K562 (cell line): ENCODE measurements around the gene TMPRSS9. TPM values are rescaled to one million over a fixed set of nuclear protein-coding genes. Genes with fewer than 3 reads are reported as not detected.

Experiments used
- RBM14 ChIP-seq: fragments of 200-400 bp; formaldehyde crosslinking; IDR thresholded peaks from 2 replicates; pipeline ENCODE4 v1.6.1; 2018; ENCODE audit warnings: low read depth, mild to moderate bottlenecking, low read length, moderate library complexity, borderline replicate concordance; ENCODE audit not compliant: insufficient read depth
- SPI1 ChIP-seq: IDR thresholded peaks from 2 replicates; pipeline ENCODE4 v1.6.1; 2011; ENCODE audit warnings: low read depth, low read length, control low read depth, borderline replicate concordance
- TCF7L2 ChIP-seq: fragments of 150-350 bp; IDR thresholded peaks from 2 replicates; pipeline ENCODE4 v1.6.1; 2016; ENCODE audit warnings: low read depth, mild to moderate bottlenecking, low read length, moderate library complexity
- ZBTB8A ChIP-seq: fragments of 450-650 bp; IDR thresholded peaks from 2 replicates; pipeline ENCODE4 v1.6.1; 2018; ENCODE audit warnings: mild to moderate bottlenecking, moderate library complexity; ENCODE audit not compliant: partially characterized antibody
- ZNF41 ChIP-seq: fragments of 250-450 bp; sonication (Bioruptor Pico); conservative IDR thresholded peaks from 2 replicates; pipeline ENCODE4 v1.4.0; 2020; ENCODE audit warnings: mild to moderate bottlenecking
- polyA plus RNA-seq, 8 experiments: library from polyadenylated mRNA; depleted of rRNA in 4 of 8; stranded (reverse) in 5 of 8; unstranded in 3 of 8; fragments of >200 nt; fragmentation: Nextera tagmentation in 2 of 8; fragmentation: Illumina TruSeq in 1 of 8; extraction: Ambion mirVana in 2 of 8; extraction: Trizol in 1 of 8; gene quantifications; 2 replicates each; pipeline versions ENCODE4 v1.2.1 to v1.2.3, GENCODE V29; 2011 to 2014; ENCODE audit warnings: inconsistent platforms in 1 of 8, missing spikeins in 1 of 8
- total RNA-seq, 7 experiments: library from RNA; depleted of rRNA in 6 of 7; stranded (reverse); fragments of >200 nt in 6 of 7; fragmentation: Illumina TruSeq in 2 of 7; extraction: Trizol in 2 of 7; gene quantifications; 2 replicates each; pipeline versions ENCODE4 v1.2.1 to v1.2.3, GENCODE V29; 2011 to 2021; ENCODE audit warnings: low replicate concordance in 1 of 7
- TF ChIP-seq, protein P1 (sequence below), 2 experiments: fragments of 450-650 bp; formaldehyde crosslinking in 1 of 2; IDR thresholded peaks; 2 replicates each; pipeline versions ENCODE4 v1.4.0 to v1.6.1; 2014 to 2020; ENCODE audit warnings: mild to moderate bottlenecking in 2 of 2, borderline replicate concordance in 1 of 2, low read depth in 1 of 2
- TF ChIP-seq, protein P2 (sequence below): sonication (generic); IDR thresholded peaks from 2 replicates; pipeline ENCODE4 v1.6.1; 2016
- TF ChIP-seq, protein P3 (sequence below): fragments of 250-450 bp; sonication (Bioruptor Pico); IDR thresholded peaks from 2 replicates; pipeline ENCODE4 v1.8.0; 2022; ENCODE audit warnings: moderate library complexity, mild to moderate bottlenecking, inconsistent platforms
- TF ChIP-seq, protein P4 (sequence below): sonication (generic); formaldehyde crosslinking; IDR thresholded peaks from 2 replicates; pipeline ENCODE4 v1.8.1; 2023; ENCODE audit warnings: mild to moderate bottlenecking, missing genetic modification reagents

Gene TMPRSS9
- total and polyA plus RNA-seq, 9 of the 15 experiments (the other 6 are each of a cell fraction or from before 2014, with no cell fraction given) = 0.01 to 0.03 TPM; not detected in 7

DNA sequence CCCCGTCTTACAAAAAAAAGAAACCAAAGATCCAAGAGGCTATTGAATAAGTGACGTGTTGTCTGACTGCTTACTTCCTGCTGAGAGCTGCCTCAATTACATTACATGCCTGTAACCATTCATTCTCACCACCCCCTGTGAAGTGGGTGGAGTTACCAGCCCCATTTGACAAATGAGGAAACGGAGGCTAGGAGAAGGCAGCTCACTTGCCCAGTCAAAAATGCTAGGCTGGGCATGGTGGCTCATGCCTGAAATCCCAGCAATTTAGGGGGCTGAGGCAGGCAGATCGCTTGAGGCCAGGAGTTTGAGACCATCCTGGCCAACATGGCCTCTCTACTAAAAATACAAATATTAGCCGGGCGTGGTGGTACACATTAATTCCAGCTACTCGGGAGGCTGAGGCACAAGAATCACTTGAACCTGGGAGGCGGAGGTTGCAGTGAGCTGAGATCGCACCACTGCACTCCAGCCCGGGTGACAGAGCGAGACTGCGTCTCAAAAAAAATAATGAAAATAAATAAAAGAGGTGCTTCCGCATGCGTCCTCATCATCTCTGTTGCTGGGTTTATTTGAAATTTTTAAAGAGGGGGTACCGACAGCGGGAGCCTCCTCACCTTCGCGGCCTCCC, 32.2 kb upstream of the TMPRSS9 start (continued):
- TF ChIP-seq, protein P1, sequence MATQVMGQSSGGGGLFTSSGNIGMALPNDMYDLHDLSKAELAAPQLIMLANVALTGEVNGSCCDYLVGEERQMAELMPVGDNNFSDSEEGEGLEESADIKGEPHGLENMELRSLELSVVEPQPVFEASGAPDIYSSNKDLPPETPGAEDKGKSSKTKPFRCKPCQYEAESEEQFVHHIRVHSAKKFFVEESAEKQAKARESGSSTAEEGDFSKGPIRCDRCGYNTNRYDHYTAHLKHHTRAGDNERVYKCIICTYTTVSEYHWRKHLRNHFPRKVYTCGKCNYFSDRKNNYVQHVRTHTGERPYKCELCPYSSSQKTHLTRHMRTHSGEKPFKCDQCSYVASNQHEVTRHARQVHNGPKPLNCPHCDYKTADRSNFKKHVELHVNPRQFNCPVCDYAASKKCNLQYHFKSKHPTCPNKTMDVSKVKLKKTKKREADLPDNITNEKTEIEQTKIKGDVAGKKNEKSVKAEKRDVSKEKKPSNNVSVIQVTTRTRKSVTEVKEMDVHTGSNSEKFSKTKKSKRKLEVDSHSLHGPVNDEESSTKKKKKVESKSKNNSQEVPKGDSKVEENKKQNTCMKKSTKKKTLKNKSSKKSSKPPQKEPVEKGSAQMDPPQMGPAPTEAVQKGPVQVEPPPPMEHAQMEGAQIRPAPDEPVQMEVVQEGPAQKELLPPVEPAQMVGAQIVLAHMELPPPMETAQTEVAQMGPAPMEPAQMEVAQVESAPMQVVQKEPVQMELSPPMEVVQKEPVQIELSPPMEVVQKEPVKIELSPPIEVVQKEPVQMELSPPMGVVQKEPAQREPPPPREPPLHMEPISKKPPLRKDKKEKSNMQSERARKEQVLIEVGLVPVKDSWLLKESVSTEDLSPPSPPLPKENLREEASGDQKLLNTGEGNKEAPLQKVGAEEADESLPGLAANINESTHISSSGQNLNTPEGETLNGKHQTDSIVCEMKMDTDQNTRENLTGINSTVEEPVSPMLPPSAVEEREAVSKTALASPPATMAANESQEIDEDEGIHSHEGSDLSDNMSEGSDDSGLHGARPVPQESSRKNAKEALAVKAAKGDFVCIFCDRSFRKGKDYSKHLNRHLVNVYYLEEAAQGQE (IDR thresholded peaks at IDR 0.05; ENCODE audit: borderline replicate concordance) = no peak
- TF ChIP-seq, protein P1 (CRISPR knock-in tag; IDR thresholded peaks at IDR 0.05; ENCODE audit: low read depth) = 0 out of 2 replicates have a peak, but pooled peaks have one; percentile 9
- TF ChIP-seq SPI1 (0 out of 2 replicates have a peak, but pooled peaks have one; percentile 5), TCF7L2 (no peak), ZNF41 (CRISPR knock-in tag) (no peak), ZBTB8A (no peak), RBM14 (no peak)
- TF ChIP-seq, protein P2, sequence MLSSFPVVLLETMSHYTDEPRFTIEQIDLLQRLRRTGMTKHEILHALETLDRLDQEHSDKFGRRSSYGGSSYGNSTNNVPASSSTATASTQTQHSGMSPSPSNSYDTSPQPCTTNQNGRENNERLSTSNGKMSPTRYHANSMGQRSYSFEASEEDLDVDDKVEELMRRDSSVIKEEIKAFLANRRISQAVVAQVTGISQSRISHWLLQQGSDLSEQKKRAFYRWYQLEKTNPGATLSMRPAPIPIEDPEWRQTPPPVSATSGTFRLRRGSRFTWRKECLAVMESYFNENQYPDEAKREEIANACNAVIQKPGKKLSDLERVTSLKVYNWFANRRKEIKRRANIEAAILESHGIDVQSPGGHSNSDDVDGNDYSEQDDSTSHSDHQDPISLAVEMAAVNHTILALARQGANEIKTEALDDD = no peak
- TF ChIP-seq, protein P3, sequence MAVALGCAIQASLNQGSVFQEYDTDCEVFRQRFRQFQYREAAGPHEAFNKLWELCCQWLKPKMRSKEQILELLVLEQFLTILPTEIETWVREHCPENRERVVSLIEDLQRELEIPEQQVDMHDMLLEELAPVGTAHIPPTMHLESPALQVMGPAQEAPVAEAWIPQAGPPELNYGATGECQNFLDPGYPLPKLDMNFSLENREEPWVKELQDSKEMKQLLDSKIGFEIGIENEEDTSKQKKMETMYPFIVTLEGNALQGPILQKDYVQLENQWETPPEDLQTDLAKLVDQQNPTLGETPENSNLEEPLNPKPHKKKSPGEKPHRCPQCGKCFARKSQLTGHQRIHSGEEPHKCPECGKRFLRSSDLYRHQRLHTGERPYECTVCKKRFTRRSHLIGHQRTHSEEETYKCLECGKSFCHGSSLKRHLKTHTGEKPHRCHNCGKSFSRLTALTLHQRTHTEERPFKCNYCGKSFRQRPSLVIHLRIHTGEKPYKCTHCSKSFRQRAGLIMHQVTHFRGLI (CRISPR knock-in tag) = no peak
- TF ChIP-seq, protein P4, sequence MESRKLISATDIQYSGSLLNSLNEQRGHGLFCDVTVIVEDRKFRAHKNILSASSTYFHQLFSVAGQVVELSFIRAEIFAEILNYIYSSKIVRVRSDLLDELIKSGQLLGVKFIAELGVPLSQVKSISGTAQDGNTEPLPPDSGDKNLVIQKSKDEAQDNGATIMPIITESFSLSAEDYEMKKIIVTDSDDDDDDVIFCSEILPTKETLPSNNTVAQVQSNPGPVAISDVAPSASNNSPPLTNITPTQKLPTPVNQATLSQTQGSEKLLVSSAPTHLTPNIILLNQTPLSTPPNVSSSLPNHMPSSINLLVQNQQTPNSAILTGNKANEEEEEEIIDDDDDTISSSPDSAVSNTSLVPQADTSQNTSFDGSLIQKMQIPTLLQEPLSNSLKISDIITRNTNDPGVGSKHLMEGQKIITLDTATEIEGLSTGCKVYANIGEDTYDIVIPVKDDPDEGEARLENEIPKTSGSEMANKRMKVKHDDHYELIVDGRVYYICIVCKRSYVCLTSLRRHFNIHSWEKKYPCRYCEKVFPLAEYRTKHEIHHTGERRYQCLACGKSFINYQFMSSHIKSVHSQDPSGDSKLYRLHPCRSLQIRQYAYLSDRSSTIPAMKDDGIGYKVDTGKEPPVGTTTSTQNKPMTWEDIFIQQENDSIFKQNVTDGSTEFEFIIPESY (CRISPR knock-in tag) = no peak
